D721Med (cell line): ENCODE data around the gene XRN1.

Source experiments
- DNase-seq: peaks from one replicate; pipeline ENCODE4 v3.0.0; 2011; ENCODE audit warnings: low spot score; ENCODE audit not compliant: insufficient read length
- FAIRE-seq: peaks from 2 replicates; lab custom pipeline; 2011; peaks lifted over from hg19 to GRCh38; lab: Jason Lieb, UNC
- TF ChIP-seq, protein P1 (sequence below): IDR thresholded peaks from 2 replicates; pipeline ENCODE4 v1.5.1; 2012; ENCODE audit warnings: mild to moderate bottlenecking, control low read depth; ENCODE audit not compliant: insufficient read depth; ENCODE audit errors: missing control alignments

Gene XRN1

GRCh38 chr3:142470826-142471225 is 23.0 kb upstream of the XRN1 start:
- FAIRE-seq, result no peak
- DNase-seq, result no peak
- TF ChIP-seq, protein P1, sequence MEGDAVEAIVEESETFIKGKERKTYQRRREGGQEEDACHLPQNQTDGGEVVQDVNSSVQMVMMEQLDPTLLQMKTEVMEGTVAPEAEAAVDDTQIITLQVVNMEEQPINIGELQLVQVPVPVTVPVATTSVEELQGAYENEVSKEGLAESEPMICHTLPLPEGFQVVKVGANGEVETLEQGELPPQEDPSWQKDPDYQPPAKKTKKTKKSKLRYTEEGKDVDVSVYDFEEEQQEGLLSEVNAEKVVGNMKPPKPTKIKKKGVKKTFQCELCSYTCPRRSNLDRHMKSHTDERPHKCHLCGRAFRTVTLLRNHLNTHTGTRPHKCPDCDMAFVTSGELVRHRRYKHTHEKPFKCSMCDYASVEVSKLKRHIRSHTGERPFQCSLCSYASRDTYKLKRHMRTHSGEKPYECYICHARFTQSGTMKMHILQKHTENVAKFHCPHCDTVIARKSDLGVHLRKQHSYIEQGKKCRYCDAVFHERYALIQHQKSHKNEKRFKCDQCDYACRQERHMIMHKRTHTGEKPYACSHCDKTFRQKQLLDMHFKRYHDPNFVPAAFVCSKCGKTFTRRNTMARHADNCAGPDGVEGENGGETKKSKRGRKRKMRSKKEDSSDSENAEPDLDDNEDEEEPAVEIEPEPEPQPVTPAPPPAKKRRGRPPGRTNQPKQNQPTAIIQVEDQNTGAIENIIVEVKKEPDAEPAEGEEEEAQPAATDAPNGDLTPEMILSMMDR, result no peak

GRCh38 chr3:142468456-142468855 is 20.6 kb upstream of the XRN1 start:
- FAIRE-seq (no peak), DNase-seq (no peak)
- TF ChIP-seq, protein P1, result no peak

- TF ChIP-seq, protein P1, result no peak
- DNase-seq (no peak), FAIRE-seq (no peak)
Measured at GRCh38 chr3:142467768-142468167, 19.9 kb upstream of the XRN1 start.

DNA sequence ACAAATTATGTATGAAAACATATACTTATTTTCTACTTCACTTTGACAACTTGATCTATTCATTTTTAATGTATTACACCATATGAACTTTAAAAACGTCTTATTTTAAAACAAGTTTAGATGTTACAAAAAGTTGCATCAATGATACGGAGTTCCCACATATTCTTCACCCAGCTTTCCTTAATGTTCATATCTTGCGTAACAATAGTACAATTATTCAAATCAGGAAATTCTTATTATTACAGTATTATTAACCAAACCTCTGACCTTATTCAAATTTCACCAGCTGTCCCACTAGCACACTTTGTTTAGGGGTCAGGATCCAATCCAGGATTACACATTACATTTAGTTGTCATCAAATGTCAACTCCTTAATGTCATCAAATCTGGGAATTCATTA is 12.9 kb upstream of the XRN1 start:
- TF ChIP-seq, protein P1, result no peak
- DNase-seq (no peak), FAIRE-seq (no peak)

DNA sequence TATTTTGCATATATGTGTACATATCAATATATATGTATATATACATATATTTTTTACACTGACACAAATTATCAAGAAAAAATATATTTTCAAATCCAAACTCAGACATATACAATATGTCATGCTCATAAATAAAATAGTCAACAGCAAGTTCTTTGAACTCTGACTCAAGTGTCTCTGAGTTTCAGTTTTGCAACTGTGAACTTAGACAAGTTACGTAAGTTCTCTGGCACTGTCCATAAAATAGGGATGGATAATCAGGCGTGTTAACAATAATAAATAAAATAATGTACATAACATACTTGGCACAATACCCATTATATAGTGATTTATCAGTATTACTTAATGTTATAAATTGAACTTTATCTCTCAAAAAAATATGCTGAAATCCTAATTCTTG is 12.1 kb upstream of the XRN1 start:
- no peak for FAIRE-seq
- TF ChIP-seq, protein P1, result no peak
- DNase-seq, result no peak

DNA sequence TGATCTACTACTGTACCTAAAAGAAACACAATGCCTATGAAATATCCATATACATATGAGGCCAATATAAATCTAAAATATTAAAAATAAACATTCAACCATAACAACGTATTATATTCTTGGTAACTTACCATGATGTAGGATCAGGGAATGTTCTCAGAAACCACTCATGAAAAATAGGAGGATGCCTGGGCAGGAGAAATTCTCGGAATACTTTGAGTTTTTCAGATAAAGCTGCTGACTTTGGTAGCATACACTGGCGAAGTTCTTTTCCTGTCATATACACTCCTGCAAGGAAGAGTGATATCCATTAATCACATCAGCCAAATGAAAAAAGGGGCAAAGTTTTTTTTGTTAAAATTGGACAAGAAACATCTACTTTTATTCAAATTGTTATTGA is 11.3 kb upstream of the XRN1 start:
- DNase-seq, result no peak
- TF ChIP-seq, protein P1, result no peak
- FAIRE-seq, result no peak

DNA sequence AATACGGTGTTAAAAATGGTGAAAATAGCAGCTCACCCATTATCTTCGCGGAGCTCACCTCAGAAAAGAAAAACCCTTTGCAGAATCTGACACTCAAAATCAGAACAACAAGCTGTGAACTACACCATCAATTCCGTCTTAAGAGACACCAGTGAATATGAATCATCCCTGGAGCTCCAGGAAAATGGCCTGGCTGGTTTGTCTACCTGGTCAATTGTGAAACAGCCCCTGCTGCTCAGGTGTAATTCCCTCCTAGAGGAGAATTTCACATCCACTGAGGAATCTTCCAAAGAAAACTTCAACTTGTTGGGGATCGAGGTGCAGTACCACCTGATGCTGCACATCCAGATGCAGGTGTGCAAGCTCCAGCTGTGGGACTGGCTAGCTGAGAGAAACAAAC is 3.0 kb upstream of the XRN1 start:
- no peak for DNase-seq
- TF ChIP-seq, protein P1, result no peak
- FAIRE-seq, result no peak
